ENCODE measurements around the gene MICAL1.

The MICAL1 gene

GRCh38 chr6:109434456-109434855 is 21.1 kb downstream of the MICAL1 start:
- H2AFZ ChIP-seq (ENCODE audit: low read depth, low read length): no peak overlapping the region
- no peaks in the 10 kb centered on the region for H3K79me2 ChIP-seq (ENCODE audit: low read length)
- H3K4me2 ChIP-seq (ENCODE audit: low read length): no peak overlapping the region
- no peak overlapping the region for H3K4me3 ChIP-seq (ENCODE audit: low read length)
- H3K9ac ChIP-seq (ENCODE audit: low read length): no peak overlapping the region
- TF ChIP-seq EZH2phosphoT487 (IDR thresholded peaks at IDR 0.05; ENCODE audit: low read depth) (no peak), CTCF (IDR thresholded peaks at IDR 0.05; ENCODE audit: low read depth, low read length) (no peak)
- no peak overlapping the region for H3K27ac ChIP-seq (ENCODE audit: low read length)
- H3K27me3 ChIP-seq (ENCODE audit: low read depth, low read length): no peaks in the 10 kb centered on the region
- no peaks in the 10 kb centered on the region for H3K9me3 ChIP-seq (ENCODE audit: insufficient read depth, low read length)
- H4K20me1 ChIP-seq (ENCODE audit: insufficient read depth, low read length): no peaks in the 10 kb centered on the region
- H3K36me3 ChIP-seq (replicated peaks; ENCODE audit: low read depth, low read length): no peaks in the 10 kb centered on the region
- H3K4me1 ChIP-seq (ENCODE audit: low read length): peaks cover 7% of the 10 kb centered on the region

- Histone ChIP-seq H3K4me2 (ENCODE audit: low read length) (no peak overlapping the region), H4K20me1 (ENCODE audit: insufficient read depth, low read length) (no peaks in the 10 kb centered on the region), H2AFZ (ENCODE audit: low read depth, low read length) (no peak overlapping the region), H3K4me3 (ENCODE audit: low read length) (no peak overlapping the region), H3K9ac (ENCODE audit: low read length) (no peak overlapping the region), H3K9me3 (ENCODE audit: insufficient read depth, low read length) (no peaks in the 10 kb centered on the region), H3K36me3 (replicated peaks; ENCODE audit: low read depth, low read length) (no peaks in the 10 kb centered on the region), H3K4me1 (ENCODE audit: low read length) (peaks cover 7% of the 10 kb centered on the region), H3K27ac (ENCODE audit: low read length) (no peak overlapping the region), H3K27me3 (ENCODE audit: low read depth, low read length) (no peaks in the 10 kb centered on the region), H3K79me2 (ENCODE audit: low read length) (no peaks in the 10 kb centered on the region)
- no peak for TF ChIP-seq EZH2phosphoT487 (IDR thresholded peaks at IDR 0.05; ENCODE audit: low read depth)
- no peak for TF ChIP-seq CTCF (IDR thresholded peaks at IDR 0.05; ENCODE audit: low read depth, low read length)
Observed at GRCh38 chr6:109429496-109429895, 26.1 kb downstream of the MICAL1 start.

GRCh38 chr6:109428889-109429477 is 26.6 kb downstream of the MICAL1 start:
- H3K9me3 ChIP-seq (ENCODE audit: insufficient read depth, low read length): no peaks in the 10 kb centered on the region
- H3K27me3 ChIP-seq (ENCODE audit: low read depth, low read length): no peaks in the 10 kb centered on the region
- H3K36me3 ChIP-seq (replicated peaks; ENCODE audit: low read depth, low read length): no peaks in the 10 kb centered on the region
- no peak for TF ChIP-seq EZH2phosphoT487 (IDR thresholded peaks at IDR 0.05; ENCODE audit: low read depth)
- TF ChIP-seq CTCF (IDR thresholded peaks at IDR 0.05; ENCODE audit: low read depth, low read length): no peak
- H4K20me1 ChIP-seq (ENCODE audit: insufficient read depth, low read length): no peaks in the 10 kb centered on the region
- H3K79me2 ChIP-seq (ENCODE audit: low read length): no peaks in the 10 kb centered on the region
- no peak overlapping the region for H3K9ac ChIP-seq (ENCODE audit: low read length)
- H3K4me3 ChIP-seq (ENCODE audit: low read length): no peak overlapping the region
- H2AFZ ChIP-seq (ENCODE audit: low read depth, low read length): no peak overlapping the region
- peaks cover 7% of the 10 kb centered on the region for H3K4me1 ChIP-seq (ENCODE audit: low read length)
- no peak overlapping the region for H3K27ac ChIP-seq (ENCODE audit: low read length)
- H3K4me2 ChIP-seq (ENCODE audit: low read length): no peak overlapping the region

GRCh38 chr6:109424946-109425345 is 30.6 kb downstream of the MICAL1 start:
- no peaks in the 10 kb centered on the region for H4K20me1 ChIP-seq (ENCODE audit: insufficient read depth, low read length)
- no peaks in the 10 kb centered on the region for H3K27me3 ChIP-seq (ENCODE audit: low read depth, low read length)
- H3K4me3 ChIP-seq (ENCODE audit: low read length): no peak overlapping the region
- H3K4me1 ChIP-seq (ENCODE audit: low read length): no peaks in the 10 kb centered on the region
- no peaks in the 10 kb centered on the region for H3K79me2 ChIP-seq (ENCODE audit: low read length)
- no peaks in the 10 kb centered on the region for H3K36me3 ChIP-seq (replicated peaks; ENCODE audit: low read depth, low read length)
- no peak overlapping the region for H2AFZ ChIP-seq (ENCODE audit: low read depth, low read length)
- no peak overlapping the region for H3K27ac ChIP-seq (ENCODE audit: low read length)
- no peak overlapping the region for H3K4me2 ChIP-seq (ENCODE audit: low read length)
- no peaks in the 10 kb centered on the region for H3K9me3 ChIP-seq (ENCODE audit: insufficient read depth, low read length)
- TF ChIP-seq EZH2phosphoT487 (IDR thresholded peaks at IDR 0.05; ENCODE audit: low read depth): no peak
- TF ChIP-seq CTCF (IDR thresholded peaks at IDR 0.05; ENCODE audit: low read depth, low read length): no peak
- no peak overlapping the region for H3K9ac ChIP-seq (ENCODE audit: low read length)

All from OCI-LY3 (cell line).